ENCODE data around the gene CCDC14.

DNA sequence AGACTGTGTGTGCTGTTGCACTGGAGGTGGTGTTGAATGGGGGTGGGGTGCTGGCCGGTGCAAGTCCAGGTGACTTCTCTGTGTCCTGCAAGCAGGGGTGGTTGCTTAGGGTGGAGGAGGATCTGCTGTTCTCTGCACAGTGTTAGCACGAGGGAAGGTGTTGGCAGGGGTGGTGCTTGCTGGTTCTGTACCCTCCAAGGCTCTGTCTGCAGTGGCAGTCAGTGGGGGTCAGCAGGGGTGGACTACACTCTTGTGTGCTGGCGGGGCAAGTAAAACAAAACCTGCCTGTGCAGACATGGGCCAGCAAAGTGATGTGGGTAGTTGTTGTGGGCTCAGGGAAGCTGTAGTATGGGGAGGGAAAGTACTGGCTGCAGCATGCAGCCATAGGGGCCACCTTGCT lies 25.4 kb upstream of the CCDC14 start:
- TF ChIP-seq, protein P1, sequence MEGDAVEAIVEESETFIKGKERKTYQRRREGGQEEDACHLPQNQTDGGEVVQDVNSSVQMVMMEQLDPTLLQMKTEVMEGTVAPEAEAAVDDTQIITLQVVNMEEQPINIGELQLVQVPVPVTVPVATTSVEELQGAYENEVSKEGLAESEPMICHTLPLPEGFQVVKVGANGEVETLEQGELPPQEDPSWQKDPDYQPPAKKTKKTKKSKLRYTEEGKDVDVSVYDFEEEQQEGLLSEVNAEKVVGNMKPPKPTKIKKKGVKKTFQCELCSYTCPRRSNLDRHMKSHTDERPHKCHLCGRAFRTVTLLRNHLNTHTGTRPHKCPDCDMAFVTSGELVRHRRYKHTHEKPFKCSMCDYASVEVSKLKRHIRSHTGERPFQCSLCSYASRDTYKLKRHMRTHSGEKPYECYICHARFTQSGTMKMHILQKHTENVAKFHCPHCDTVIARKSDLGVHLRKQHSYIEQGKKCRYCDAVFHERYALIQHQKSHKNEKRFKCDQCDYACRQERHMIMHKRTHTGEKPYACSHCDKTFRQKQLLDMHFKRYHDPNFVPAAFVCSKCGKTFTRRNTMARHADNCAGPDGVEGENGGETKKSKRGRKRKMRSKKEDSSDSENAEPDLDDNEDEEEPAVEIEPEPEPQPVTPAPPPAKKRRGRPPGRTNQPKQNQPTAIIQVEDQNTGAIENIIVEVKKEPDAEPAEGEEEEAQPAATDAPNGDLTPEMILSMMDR (IDR thresholded peaks at IDR 0.05) = no peak
- no peak for TF ChIP-seq POLR2A (IDR thresholded peaks at IDR 0.05)
- TF ChIP-seq EP300 (IDR thresholded peaks at IDR 0.05) = no peak
- TF ChIP-seq POLR2AphosphoS5 (IDR thresholded peaks at IDR 0.05) = no peak
